Ovary (tissue), 9 donors: ENCODE measurements around the gene DGKD. TPM values are rescaled to one million over a fixed set of nuclear protein-coding genes. Genes with fewer than 3 reads are reported as not detected.

Source experiments
- DNase-seq, 5 donors: peaks; one replicate each; pipeline ENCODE4 v3.0.0-alpha.2; 2019 to 2020
- H3K27ac ChIP-seq, 2 donors: fragments of 200-600 bp; one replicate each; pipeline versions ENCODE4 v1.5.1 to v1.8.0; 2019 to 2022
- H3K27me3 ChIP-seq: fragments of 200-600 bp; one replicate; pipeline ENCODE4 v1.8.0; 2022
- H3K36me3 ChIP-seq: fragments of 200-600 bp; sonication (generic); one replicate; pipeline ENCODE4 v1.5.1; 2019
- H3K4me1 ChIP-seq: one replicate; pipeline ENCODE4 v1.8.1; 2013; ENCODE audit warnings: mild to moderate bottlenecking, moderate library complexity; ENCODE audit not compliant: insufficient read depth
- H3K4me3 ChIP-seq: fragments of 200-600 bp; sonication (generic); one replicate; pipeline ENCODE4 v1.5.1; 2017
- H3K9me3 ChIP-seq, 2 donors: fragments of 200-600 bp in 1 of 2; sonication (generic) in 1 of 2; one replicate each; pipeline versions ENCODE4 v1.5.1 to v1.8.1; 2013 to 2019; ENCODE audit warnings: mild to moderate bottlenecking in 1 of 2, moderate library complexity in 1 of 2
- CTCF ChIP-seq, 3 donors: fragments of 450-650 bp in 2 of 3; fragments of 200-600 bp in 1 of 3; IDR thresholded peaks; one replicate each; pipeline versions ENCODE4 v1.5.1 to v1.8.0; 2016 to 2022; ENCODE audit warnings: antibody characterized with exemption in 3 of 3, mild to moderate bottlenecking in 1 of 3
- EP300 ChIP-seq: sonication (generic); formaldehyde crosslinking; IDR thresholded peaks from one replicate; pipeline ENCODE4 v1.6.1; 2017; ENCODE audit warnings: antibody characterized with exemption
- POLR2A ChIP-seq: fragments of 450-650 bp; IDR thresholded peaks from one replicate; pipeline ENCODE4 v1.6.1; 2017; ENCODE audit warnings: antibody characterized with exemption, mild to moderate bottlenecking, moderate library complexity
- WGBS, 3 donors: extraction: QIAGEN DNeasy Blood & Tissue Kit in 1 of 3; methylation state at CpG; one replicate each; pipeline versions ENCODE4 v1.1.5 to v1.1.7; 2013 to 2017; 5-methylcytosine and 5-hydroxymethylcytosine counted together
- intact Hi-C, 4 donors: fragments of 100-400 bp; cut with DNase I; formaldehyde crosslinking; loops; one replicate each; pipeline versions ENCODE4 v1.11.0 to v1.15.1; 2022 to 2023
- polyA plus RNA-seq, 2 donors: library from polyadenylated mRNA; stranded (reverse); fragments of 200-250 nt in 1 of 2; fragments of 350-450 nt in 1 of 2; fragmentation: Illumina TruSeq in 1 of 2; extraction: RNeasy Lipid Tissue Mini Kit (QIAGEN cat#74804) in 1 of 2; gene quantifications; one replicate each; pipeline ENCODE4 v1.2.3, GENCODE V29; 2013 to 2014
- total RNA-seq, 7 donors: library from RNA; depleted of rRNA in 2 of 7; stranded (reverse); fragments of >200 nt in 2 of 7; fragmentation: NEBNext Ultra II Directional in 3 of 7; extraction: Animal tissue kit (Norgen Biotek cat#: 25700) in 3 of 7; gene quantifications; one replicate each; pipeline versions ENCODE4 v1.1.0 to v1.2.4, GENCODE V29; 2016 to 2023
- donor health status: DM: no; HTN: no; CAD: no; lungs with moderate emphysema.
- donor health status: DM: no; HTN: no; CAD: no.
- donor health status: Bipolar disorder and iron deficiency.
- donor health status: DM: yes; HTN: yes; CAD: no.
- donor health status: DM: no; HTN: no; CAD: no.
- donor health status: DM: yes; HTN: yes; CAD: no.

Gene DGKD
- total and polyA plus RNA-seq, 9 donors: 9.4 to 81.8 (median 36.3) TPM

GRCh38 chr2:233446606-233447305, 92.5 kb downstream of the DGKD start:
- Histone ChIP-seq H3K4me3 (no peak overlapping the region), H3K27ac (peak overlapping the region in 1 of 2 donors; percentile 50), H3K9me3 (no peaks in the 10 kb centered on the region), H3K27me3 (no peaks in the 10 kb centered on the region), H3K36me3 (no peaks in the 10 kb centered on the region), H3K4me1 (peaks cover 7% of the 10 kb centered on the region)
- 73 to 82% (median 76%) methylated on average over 37 of the region's 37 CpGs for WGBS, 3 donors
- DNase-seq: peak in 3 of 5 donors; percentile 15 to 41 (median 33)
- TF ChIP-seq EP300: no peak
- TF ChIP-seq CTCF (IDR thresholded peaks at IDR 0.05): no peak
- no peak for TF ChIP-seq POLR2A
- intact Hi-C loops: loop anchor here (5.0 to 10.0 kb wide), 5 partner anchors 62 to 192 kb away; partner anchors contain the start of genes ATG16L1 (in 2 of the 4) and DGKD (in 2 of the 4)

- WGBS, 3 donors: 62 to 82% (median 65%) methylated on average over 15 of the region's 15 CpGs
- Histone ChIP-seq H3K4me1 (peaks cover 7% of the 10 kb centered on the region), H3K36me3 (no peaks in the 10 kb centered on the region), H3K4me3 (no peak overlapping the region), H3K27me3 (no peaks in the 10 kb centered on the region), H3K9me3 (no peaks in the 10 kb centered on the region), H3K27ac (peak overlapping the region in 1 of 2 donors; percentile 50)
- TF ChIP-seq EP300 (no peak), POLR2A (no peak), CTCF (IDR thresholded peaks at IDR 0.05) (no peak)
- intact Hi-C loops: loop anchor here (5.0 to 10.0 kb wide), 5 partner anchors 63 to 193 kb away; partner anchors contain the start of genes ATG16L1 (in 2 of the 4) and DGKD (in 2 of the 4)
- DNase-seq: peak in 3 of 5 donors; percentile 20 to 49 (median 35)
Observed at GRCh38 chr2:233447506-233448219, 93.4 kb downstream of the DGKD start.

- intact Hi-C loops: loop anchor here (5.0 to 10.0 kb wide), 5 partner anchors 63 to 193 kb away; partner anchors contain the start of genes ATG16L1 (in 2 of the 4) and DGKD (in 2 of the 4)
Observed at GRCh38 chr2:233448220-233448559, 93.9 kb downstream of the DGKD start.

More at GRCh38 chr2:233448220-233448559, 93.9 kb downstream of the DGKD start:
- H3K4me1 ChIP-seq: peaks cover 7% of the 10 kb centered on the region
- no peaks in the 10 kb centered on the region for H3K36me3 ChIP-seq
- TF ChIP-seq POLR2A (no peak), EP300 (no peak), CTCF (IDR thresholded peaks at IDR 0.05) (no peak)
- H3K9me3 ChIP-seq: no peaks in the 10 kb centered on the region
- 37 to 63% (median 48%) methylated on average over 11 of the region's 11 CpGs for WGBS, 3 donors
- H3K27ac ChIP-seq: peak overlapping the region in 1 of 2 donors; percentile 50
- no peaks in the 10 kb centered on the region for H3K27me3 ChIP-seq
- peak in 1 of 5 donors; percentile 53 for DNase-seq
- H3K4me3 ChIP-seq: no peak overlapping the region
